HG03442 (cell line): Measurements from ENCODE around the gene SLC26A9.

Source experiments
- ATAC-seq: cut with Tn5 transposase; IDR thresholded peaks from one replicate; pipeline ENCODE4 v1.9.1; 2021; ENCODE audit warnings: mild to moderate bottlenecking, moderate library complexity; ENCODE audit not compliant: unreplicated experiment

Gene SLC26A9

GRCh38 chr1:205943245-205943644 lies at the start of gene SLC26A9:
TSS of gene SLC26A9 (minus strand) at chr1:205943456. CDS start at chr1:205935820, 7,636 bp downstream.
- ATAC-seq = no peak

GRCh38 chr1:205992218-205992882 lies 49.1 kb upstream of the SLC26A9 start:
- no peak for ATAC-seq

GRCh38 chr1:205991237-205991636 lies 48.0 kb upstream of the SLC26A9 start:
- ATAC-seq = no peak

- no peak for ATAC-seq
These were observed 47.0 kb upstream of the SLC26A9 start for GRCh38 chr1:205990226-205990625.

GRCh38 chr1:205989786-205990185 lies 46.5 kb upstream of the SLC26A9 start:
- ATAC-seq = no peak

- ATAC-seq = no peak
These were observed 45.3 kb upstream of the SLC26A9 start for GRCh38 chr1:205988585-205988995.

- ATAC-seq = no peak
These were observed 43.6 kb upstream of the SLC26A9 start for GRCh38 chr1:205986861-205987260.

- ATAC-seq = no peak
These were observed 43.0 kb upstream of the SLC26A9 start for GRCh38 chr1:205986292-205986691.

GRCh38 chr1:205985330-205986005 lies 42.2 kb upstream of the SLC26A9 start:
- ATAC-seq = no peak

- ATAC-seq = no peak
These were observed 40.9 kb upstream of the SLC26A9 start for GRCh38 chr1:205983925-205984725.

GRCh38 chr1:205981257-205981656 lies 38.0 kb upstream of the SLC26A9 start:
- ATAC-seq = no peak

GRCh38 chr1:205980237-205980870 lies 37.1 kb upstream of the SLC26A9 start:
- no peak for ATAC-seq

GRCh38 chr1:205979301-205979700 lies 36.0 kb upstream of the SLC26A9 start:
- no peak for ATAC-seq

- ATAC-seq = no peak
These were observed 35.4 kb upstream of the SLC26A9 start for GRCh38 chr1:205978676-205979075.

GRCh38 chr1:205977402-205978014 lies 34.3 kb upstream of the SLC26A9 start:
- no peak for ATAC-seq

- no peak for ATAC-seq
These were observed 33.6 kb upstream of the SLC26A9 start for GRCh38 chr1:205976708-205977401.

GRCh38 chr1:205976036-205976435 lies 32.8 kb upstream of the SLC26A9 start:
- no peak for ATAC-seq

GRCh38 chr1:205975387-205975998 lies 32.2 kb upstream of the SLC26A9 start:
- ATAC-seq = no peak

- ATAC-seq = no peak
These were observed 31.5 kb upstream of the SLC26A9 start for GRCh38 chr1:205974712-205975111.
